Vagina (tissue), 2 donors: ENCODE measurements around the gene DCST1. TPM values are rescaled to one million over a fixed set of nuclear protein-coding genes. Genes with fewer than 3 reads are reported as not detected.

Experiments used
- DNase-seq, 2 donors: peaks; one replicate each; pipeline ENCODE4 v3.0.0-alpha.2; 2017; ENCODE audit errors: extremely low spot score in 2 of 2
- H3K27ac ChIP-seq: fragments of 200-600 bp; sonication (generic); one replicate; pipeline ENCODE4 v1.5.1; 2019
- H3K27me3 ChIP-seq: fragments of 200-600 bp; sonication (generic); one replicate; pipeline ENCODE4 v1.5.1; 2019
- H3K36me3 ChIP-seq, 2 donors: fragments of 200-600 bp; sonication (generic); one replicate each; pipeline ENCODE4 v1.5.1; 2017 to 2019
- H3K4me1 ChIP-seq: fragments of 200-600 bp; sonication (generic); one replicate; pipeline ENCODE4 v1.5.1; 2019
- H3K4me3 ChIP-seq, 2 donors: fragments of 200-600 bp; sonication (generic); 1 replicate in 1 of 2; 2 replicates in 1 of 2; pipeline ENCODE4 v1.5.1; 2016 to 2019
- H3K9me3 ChIP-seq: fragments of 200-600 bp; sonication (generic); one replicate; pipeline ENCODE4 v1.5.1; 2019
- CTCF ChIP-seq, 3 experiments: fragments of 450-650 bp in 2 of 3; fragments of 200-600 bp in 1 of 3; sonication (generic) in 1 of 3; IDR thresholded peaks; one replicate each; pipeline ENCODE4 v1.5.1; 2017 to 2019; ENCODE audit warnings: antibody characterized with exemption in 3 of 3, mild to moderate bottlenecking in 2 of 3, moderate library complexity in 2 of 3
- POLR2A ChIP-seq, 2 donors: fragments of 450-650 bp; IDR thresholded peaks; one replicate each; pipeline ENCODE4 v1.6.1; 2017; ENCODE audit warnings: antibody characterized with exemption in 2 of 2, mild to moderate bottlenecking in 2 of 2, moderate library complexity in 2 of 2
- POLR2AphosphoS5 ChIP-seq, 2 donors: sonication (generic); formaldehyde crosslinking; IDR thresholded peaks; one replicate each; pipeline ENCODE4 v1.9.0; 2017; ENCODE audit warnings: antibody characterized with exemption in 2 of 2, mild to moderate bottlenecking in 2 of 2, low read depth in 1 of 2; ENCODE audit not compliant: insufficient read depth in 1 of 2
- intact Hi-C: fragments of 100-400 bp; cut with DNase I; formaldehyde crosslinking; loops from one replicate; pipeline ENCODE4 v1.15.1; 2023
- total RNA-seq: library from RNA; depleted of rRNA; stranded (reverse); fragments of >200 nt; gene quantifications from one replicate; pipeline ENCODE4 v1.2.3, GENCODE V29; 2016

Gene DCST1
- total RNA-seq, 1 donor from 2014 or later = not detected

GRCh38 chr1:155072531-155073289 is 39.1 kb downstream of the DCST1 start:
- Histone ChIP-seq H3K27me3 (no peaks in the 10 kb centered on the region), H3K4me3 (no peak overlapping the region), H3K4me1 (peaks cover 31% of the 10 kb centered on the region), H3K36me3 (no peaks in the 10 kb centered on the region), H3K9me3 (no peaks in the 10 kb centered on the region), H3K27ac (no peak overlapping the region)
- no peak for DNase-seq
- intact Hi-C loops = no loop called here
- TF ChIP-seq POLR2AphosphoS5 (IDR thresholded peaks at IDR 0.05; ENCODE audit: insufficient read depth in 1 of 2, low read depth in 1 of 2) = no peak
- TF ChIP-seq CTCF (IDR thresholded peaks at IDR 0.05) = no peak
- TF ChIP-seq POLR2A (IDR thresholded peaks at IDR 0.05) = no peak

- intact Hi-C loops = no loop called here
- Histone ChIP-seq H3K36me3 (no peaks in the 10 kb centered on the region), H3K27me3 (no peaks in the 10 kb centered on the region), H3K27ac (peak overlapping the region; percentile 32), H3K4me3 (no peak overlapping the region), H3K4me1 (peaks cover 31% of the 10 kb centered on the region), H3K9me3 (no peaks in the 10 kb centered on the region)
- TF ChIP-seq CTCF (IDR thresholded peaks at IDR 0.05) (no peak), POLR2AphosphoS5 (IDR thresholded peaks at IDR 0.05; ENCODE audit: insufficient read depth in 1 of 2, low read depth in 1 of 2) (peak in 1 of 2 donors; percentile 19), POLR2A (IDR thresholded peaks at IDR 0.05) (no peak)
- no peak for DNase-seq
Observed at GRCh38 chr1:155073377-155074242, 40.0 kb downstream of the DCST1 start.

GRCh38 chr1:155075535-155075934 is 41.9 kb downstream of the DCST1 start:
- Histone ChIP-seq H3K4me3 (no peak overlapping the region), H3K9me3 (no peaks in the 10 kb centered on the region), H3K4me1 (peaks cover 36% of the 10 kb centered on the region), H3K36me3 (no peaks in the 10 kb centered on the region), H3K27me3 (peaks cover 6% of the 10 kb centered on the region), H3K27ac (no peak overlapping the region)
- no peak for DNase-seq
- intact Hi-C loops = no loop called here
- no peak for TF ChIP-seq POLR2AphosphoS5 (IDR thresholded peaks at IDR 0.05; ENCODE audit: insufficient read depth in 1 of 2, low read depth in 1 of 2)
- no peak for TF ChIP-seq CTCF (IDR thresholded peaks at IDR 0.05)
- TF ChIP-seq POLR2A (IDR thresholded peaks at IDR 0.05) = no peak

GRCh38 chr1:155076371-155076770 is 42.7 kb downstream of the DCST1 start:
- Histone ChIP-seq H3K36me3 (no peaks in the 10 kb centered on the region), H3K4me1 (peaks cover 36% of the 10 kb centered on the region), H3K9me3 (no peaks in the 10 kb centered on the region), H3K27me3 (peaks cover 13% of the 10 kb centered on the region), H3K27ac (no peak overlapping the region), H3K4me3 (no peak overlapping the region)
- intact Hi-C loops = no loop called here
- no peak for DNase-seq
- no peak for TF ChIP-seq POLR2AphosphoS5 (IDR thresholded peaks at IDR 0.05; ENCODE audit: insufficient read depth in 1 of 2, low read depth in 1 of 2)
- no peak for TF ChIP-seq CTCF (IDR thresholded peaks at IDR 0.05)
- TF ChIP-seq POLR2A (IDR thresholded peaks at IDR 0.05) = no peak
